ENCODE results near the gene GRXCR2. TPM values are rescaled to one million over a fixed set of nuclear protein-coding genes. Genes with fewer than 3 reads are reported as not detected.

GRXCR2 gene
- total and polyA plus RNA-seq, 2 experiments from 2014 or later, result not detected

GRCh38 chr5:145913701-145914100 lies 40.9 kb upstream of the GRXCR2 start:
- WGBS, 2 experiments (ENCODE audit: low coverage in 1 of 2, low lambda C conversion rate in 2 of 2, missing lambda C conversion rate in 2 of 2), result 94 to 97% methylated on average over 7 of the region's 7 CpGs
- Histone ChIP-seq H3K4me1 (ENCODE audit: insufficient read depth) (peaks cover 11% of the 10 kb centered on the region), H3K36me3 (ENCODE audit: low read depth) (no peaks in the 10 kb centered on the region), H4K20me1 (ENCODE audit: insufficient read depth) (no peaks in the 10 kb centered on the region), H3K9ac (no peak overlapping the region), H3K9me3 (ENCODE audit: low read depth) (no peaks in the 10 kb centered on the region), H3K4me3 (no peak overlapping the region), H3K4me2 (ENCODE audit: unreplicated experiment) (no peak overlapping the region), H3K27me3 (replicated peaks; ENCODE audit: insufficient read depth) (peaks cover 67% of the 10 kb centered on the region), H2AFZ (no peak overlapping the region), H3K9me2 (ENCODE audit: insufficient read depth) (no peaks in the 10 kb centered on the region), H3F3A (ENCODE audit: insufficient read depth) (no peaks in the 10 kb centered on the region), H3K79me2 (ENCODE audit: insufficient read depth) (no peaks in the 10 kb centered on the region), H3K27ac (no peak overlapping the region)
- in situ Hi-C loops (cut with MboI), result no loop called here
- DNase-seq, result no peak
- TF ChIP-seq EZH2 (IDR thresholded peaks at IDR 0.05; ENCODE audit: insufficient read depth, poor library complexity, severe bottlenecking), result no peak
- TF ChIP-seq EZH2phosphoT487 (IDR thresholded peaks at IDR 0.05; ENCODE audit: insufficient read depth, low read depth), result no peak

GRCh38 chr5:145912594-145912993 lies 39.8 kb upstream of the GRXCR2 start:
- no peaks in the 10 kb centered on the region for H3K79me2 ChIP-seq (ENCODE audit: insufficient read depth)
- H3K9ac ChIP-seq, result no peak overlapping the region
- no peak overlapping the region for H3K4me2 ChIP-seq (ENCODE audit: unreplicated experiment)
- no peak for DNase-seq
- H3F3A ChIP-seq (ENCODE audit: insufficient read depth), result no peaks in the 10 kb centered on the region
- H2AFZ ChIP-seq, result no peak overlapping the region
- H3K4me3 ChIP-seq, result no peak overlapping the region
- no peak overlapping the region for H3K27ac ChIP-seq
- H3K4me1 ChIP-seq (ENCODE audit: insufficient read depth), result peaks cover 11% of the 10 kb centered on the region
- WGBS, 2 experiments (ENCODE audit: low coverage in 1 of 2, low lambda C conversion rate in 2 of 2, missing lambda C conversion rate in 2 of 2), result 77 to 79% methylated on average over 5 of the region's 5 CpGs
- no peaks in the 10 kb centered on the region for H4K20me1 ChIP-seq (ENCODE audit: insufficient read depth)
- no peaks in the 10 kb centered on the region for H3K36me3 ChIP-seq (ENCODE audit: low read depth)
- in situ Hi-C loops (cut with MboI), result no loop called here
- TF ChIP-seq EZH2 (IDR thresholded peaks at IDR 0.05; ENCODE audit: insufficient read depth, poor library complexity, severe bottlenecking) (no peak), EZH2phosphoT487 (IDR thresholded peaks at IDR 0.05; ENCODE audit: insufficient read depth, low read depth) (no peak)
- H3K9me2 ChIP-seq (ENCODE audit: insufficient read depth), result no peaks in the 10 kb centered on the region
- no peaks in the 10 kb centered on the region for H3K9me3 ChIP-seq (ENCODE audit: low read depth)
- peaks cover 67% of the 10 kb centered on the region for H3K27me3 ChIP-seq (replicated peaks; ENCODE audit: insufficient read depth)

- in situ Hi-C loops (cut with MboI), result no loop called here
- 70 to 86% methylated on average over 3 of the region's 3 CpGs for WGBS, 2 experiments (ENCODE audit: low coverage in 1 of 2, low lambda C conversion rate in 2 of 2, missing lambda C conversion rate in 2 of 2)
Measured at GRCh38 chr5:145912019-145912418, 39.2 kb upstream of the GRXCR2 start.

GRCh38 chr5:145911164-145911563 lies 38.4 kb upstream of the GRXCR2 start:
- no peaks in the 10 kb centered on the region for H4K20me1 ChIP-seq (ENCODE audit: insufficient read depth)
- DNase-seq, result no peak
- no peaks in the 10 kb centered on the region for H3K9me3 ChIP-seq (ENCODE audit: low read depth)
- H3K4me1 ChIP-seq (ENCODE audit: insufficient read depth), result no peaks in the 10 kb centered on the region
- peaks cover 59% of the 10 kb centered on the region for H3K27me3 ChIP-seq (replicated peaks; ENCODE audit: insufficient read depth)
- H3K79me2 ChIP-seq (ENCODE audit: insufficient read depth), result no peaks in the 10 kb centered on the region
- H2AFZ ChIP-seq, result no peak overlapping the region
- no peaks in the 10 kb centered on the region for H3K9me2 ChIP-seq (ENCODE audit: insufficient read depth)
- no peak overlapping the region for H3K4me2 ChIP-seq (ENCODE audit: unreplicated experiment)
- WGBS, 2 experiments (ENCODE audit: low coverage in 1 of 2, low lambda C conversion rate in 2 of 2, missing lambda C conversion rate in 2 of 2), result 57 to 68% methylated on average over 6 of the region's 6 CpGs
- H3K9ac ChIP-seq, result no peak overlapping the region
- H3K4me3 ChIP-seq, result no peak overlapping the region
- no peaks in the 10 kb centered on the region for H3K36me3 ChIP-seq (ENCODE audit: low read depth)
- no peaks in the 10 kb centered on the region for H3F3A ChIP-seq (ENCODE audit: insufficient read depth)
- in situ Hi-C loops (cut with MboI), result no loop called here
- H3K27ac ChIP-seq, result no peak overlapping the region
- TF ChIP-seq EZH2phosphoT487 (IDR thresholded peaks at IDR 0.05; ENCODE audit: insufficient read depth, low read depth) (no peak), EZH2 (IDR thresholded peaks at IDR 0.05; ENCODE audit: insufficient read depth, poor library complexity, severe bottlenecking) (no peak)

More at GRCh38 chr5:145912019-145912418, 39.2 kb upstream of the GRXCR2 start:
- Histone ChIP-seq H3K4me3 (no peak overlapping the region), H3K4me1 (ENCODE audit: insufficient read depth) (peaks cover 5% of the 10 kb centered on the region), H3K36me3 (ENCODE audit: low read depth) (no peaks in the 10 kb centered on the region), H3K27me3 (replicated peaks; ENCODE audit: insufficient read depth) (peaks cover 68% of the 10 kb centered on the region), H4K20me1 (ENCODE audit: insufficient read depth) (no peaks in the 10 kb centered on the region), H3K27ac (no peak overlapping the region), H3K9me3 (ENCODE audit: low read depth) (no peaks in the 10 kb centered on the region), H3F3A (ENCODE audit: insufficient read depth) (no peaks in the 10 kb centered on the region), H3K9ac (no peak overlapping the region), H3K79me2 (ENCODE audit: insufficient read depth) (no peaks in the 10 kb centered on the region), H3K9me2 (ENCODE audit: insufficient read depth) (no peaks in the 10 kb centered on the region), H3K4me2 (ENCODE audit: unreplicated experiment) (no peak overlapping the region), H2AFZ (no peak overlapping the region)
- TF ChIP-seq EZH2phosphoT487 (IDR thresholded peaks at IDR 0.05; ENCODE audit: insufficient read depth, low read depth), result no peak
- TF ChIP-seq EZH2 (IDR thresholded peaks at IDR 0.05; ENCODE audit: insufficient read depth, poor library complexity, severe bottlenecking), result no peak
- no peak for DNase-seq
